Fibroblast of skin of right quadriceps (primary cell): ENCODE measurements around the gene ABRAXAS1.
A peak's percentile ranks its signal among the peaks of the same experiment; 100 is the strongest.

Experiments
- DNase-seq: peaks from one replicate; pipeline ENCODE4 v3.0.0-alpha.2; 2013

The ABRAXAS1 gene

GRCh38 chr4:83449009-83449408, 35.9 kb downstream of the ABRAXAS1 start:
- DNase-seq = no peak

DNA sequence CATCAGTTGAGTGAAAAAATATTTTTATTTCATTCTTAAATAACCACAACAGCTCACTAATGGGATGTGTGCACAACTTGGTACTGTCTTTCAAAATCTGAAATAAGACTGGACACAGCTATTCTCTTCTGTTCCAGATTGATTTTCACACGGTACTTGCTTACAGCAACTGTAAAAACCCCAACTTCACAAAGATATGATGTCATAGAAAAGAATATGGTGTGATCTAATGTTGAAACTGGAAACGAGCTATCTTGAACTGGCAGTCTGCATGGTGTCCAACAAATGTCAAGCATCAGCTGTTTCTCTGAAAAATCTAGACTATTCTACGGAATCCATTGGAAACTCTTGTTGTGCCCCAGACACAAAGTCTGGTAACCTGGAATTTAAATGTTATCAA, 44.0 kb downstream of the ABRAXAS1 start:
- no peak for DNase-seq

DNA sequence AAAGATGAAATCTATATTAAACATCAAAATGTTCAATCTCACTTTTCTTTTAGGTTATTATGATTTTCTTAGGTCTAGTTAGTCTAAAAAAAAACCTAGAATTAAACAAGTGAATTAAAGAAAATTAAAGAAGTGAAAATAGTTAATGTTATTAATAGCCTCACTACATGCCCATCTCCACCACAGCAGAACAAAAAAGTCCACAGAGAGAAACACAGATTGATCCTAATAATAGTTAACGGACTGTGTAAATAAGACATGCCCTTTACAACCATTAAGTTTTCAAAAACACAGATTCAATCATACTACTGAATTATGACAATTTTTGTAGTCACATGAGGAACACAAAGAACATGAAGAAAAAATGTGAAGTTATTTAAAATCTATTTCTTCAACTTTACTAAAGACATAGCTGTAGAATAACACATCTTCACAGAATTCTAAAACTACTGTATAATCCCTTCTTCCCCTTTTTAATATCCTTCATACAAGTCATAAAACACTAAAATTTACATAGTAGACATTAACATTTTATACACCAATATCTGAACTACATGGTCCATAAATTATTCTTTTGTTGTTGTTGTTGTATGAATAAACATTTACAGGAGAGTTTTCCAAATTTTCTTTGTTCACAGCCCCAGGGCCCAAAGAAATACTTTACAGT, 44.6 kb downstream of the ABRAXAS1 start:
- no peak for DNase-seq

- DNase-seq = no peak
These were observed 46.2 kb downstream of the ABRAXAS1 start for GRCh38 chr4:83438719-83439118.

DNA sequence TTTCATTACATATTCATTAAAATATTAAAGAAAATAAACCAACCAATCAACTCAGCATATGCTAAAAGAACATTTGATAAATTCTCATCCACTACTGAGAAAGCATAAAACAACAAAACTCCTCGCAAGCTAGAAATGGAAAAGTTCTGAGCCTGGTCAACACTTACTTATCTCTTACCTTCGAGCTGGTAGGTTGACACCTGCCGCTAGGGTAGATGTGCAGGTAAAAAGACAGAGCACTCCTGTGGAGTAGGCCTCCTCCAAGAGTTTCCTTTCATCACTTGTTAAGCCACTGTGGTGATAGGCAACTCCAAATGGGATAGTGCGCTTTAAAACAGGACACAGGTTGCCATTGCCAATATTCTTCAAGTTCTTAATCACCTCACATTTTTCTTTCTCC, 48.2 kb downstream of the ABRAXAS1 start:
- DNase-seq = no peak

GRCh38 chr4:83431200-83431599, 53.7 kb downstream of the ABRAXAS1 start:
- no peak for DNase-seq

DNA sequence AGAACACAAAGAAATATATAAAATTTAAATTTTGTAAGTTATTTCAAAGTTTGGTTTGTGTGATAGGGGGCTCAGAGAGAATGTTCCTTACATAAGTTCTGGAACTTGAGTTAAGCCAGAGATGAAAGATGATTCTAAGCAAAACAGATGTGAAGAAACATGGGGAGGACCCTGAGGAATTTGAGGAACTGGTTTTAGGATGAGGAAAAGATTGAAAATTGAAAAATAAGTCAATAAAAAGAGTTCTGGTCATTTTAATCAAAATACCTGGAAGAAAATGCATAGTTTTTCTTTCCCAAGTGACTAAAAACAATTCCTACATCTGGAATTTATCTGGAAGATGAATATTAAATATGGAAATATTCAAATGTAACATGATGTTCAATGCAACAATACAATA, 66.7 kb downstream of the ABRAXAS1 start:
- no peak for DNase-seq

GRCh38 chr4:83417566-83417965, 67.3 kb downstream of the ABRAXAS1 start:
- no peak for DNase-seq

- peak; percentile 7 for DNase-seq
These were observed 71.2 kb downstream of the ABRAXAS1 start for GRCh38 chr4:83413676-83414075.
